GM19397 (cell line): ENCODE results near the gene NBEA.

Experiments used
- ATAC-seq: cut with Tn5 transposase; IDR thresholded peaks from one replicate; pipeline ENCODE4 v1.9.1; 2021; ENCODE audit warnings: mild to moderate bottlenecking, moderate library complexity; ENCODE audit not compliant: unreplicated experiment

Gene NBEA

GRCh38 chr13:35471706-35472322, 529.7 kb downstream of the NBEA start:
- no peak for ATAC-seq

DNA sequence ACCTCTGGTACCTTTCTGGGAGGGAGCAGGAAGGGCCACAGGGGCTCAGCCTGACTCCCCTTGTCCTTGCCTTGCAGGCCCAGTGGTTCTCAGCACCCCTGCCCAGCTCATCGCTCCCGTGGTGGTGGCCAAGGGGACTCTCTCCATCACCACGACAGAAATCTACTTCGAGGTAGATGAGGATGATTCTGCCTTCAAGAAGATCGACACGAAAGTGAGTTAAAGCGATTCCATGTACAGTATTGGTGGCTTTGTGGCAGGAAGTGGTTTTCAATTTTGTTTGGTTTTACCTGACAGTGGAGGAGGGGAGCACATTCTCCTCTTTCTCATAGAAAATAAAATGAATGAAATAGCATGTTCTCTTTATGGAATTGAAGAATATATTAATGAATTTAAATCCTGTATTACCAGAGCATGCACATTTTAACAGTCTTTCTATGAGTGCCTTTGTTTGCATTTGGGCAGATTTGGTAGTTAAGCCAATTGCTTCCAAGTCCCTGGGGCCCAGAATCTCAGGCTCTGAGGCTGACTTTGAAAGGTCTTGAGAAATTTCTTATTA, 530.3 kb downstream of the NBEA start:
- no peak for ATAC-seq

- ATAC-seq, result no peak
Measured at GRCh38 chr13:35473206-35473775, 531.2 kb downstream of the NBEA start.

DNA sequence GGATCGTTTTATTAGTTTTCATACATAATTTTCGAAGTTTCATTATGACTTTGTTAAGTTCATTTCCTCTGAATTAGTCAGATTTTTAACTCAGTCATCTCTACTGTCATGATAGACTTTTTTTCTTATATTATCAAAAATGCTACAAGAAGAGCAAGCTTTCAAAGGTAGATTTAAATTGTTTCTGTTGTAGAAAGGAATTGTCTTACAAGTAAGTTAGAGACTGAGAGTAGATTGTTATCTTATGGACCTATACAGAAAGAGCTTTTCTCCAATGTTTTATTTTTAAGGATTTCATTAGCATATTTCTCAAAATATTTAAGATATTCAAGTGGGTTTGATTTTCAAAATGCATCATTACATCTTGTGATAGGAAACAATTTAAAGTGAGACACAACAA, 531.7 kb downstream of the NBEA start:
- no peak for ATAC-seq

GRCh38 chr13:35474496-35475211, 532.6 kb downstream of the NBEA start:
- no peak for ATAC-seq

GRCh38 chr13:35475212-35475959, 533.3 kb downstream of the NBEA start:
- no peak for ATAC-seq

- no peak for ATAC-seq
Measured at GRCh38 chr13:35475960-35476943, 534.2 kb downstream of the NBEA start, which contains the start of gene MAB21L1. TSS of gene MAB21L1 (minus strand) at chr13:35476689. CDS start at chr13:35476138, 551 bp downstream.

- ATAC-seq, result no peak
Measured at GRCh38 chr13:35477386-35477946, 535.4 kb downstream of the NBEA start.

DNA sequence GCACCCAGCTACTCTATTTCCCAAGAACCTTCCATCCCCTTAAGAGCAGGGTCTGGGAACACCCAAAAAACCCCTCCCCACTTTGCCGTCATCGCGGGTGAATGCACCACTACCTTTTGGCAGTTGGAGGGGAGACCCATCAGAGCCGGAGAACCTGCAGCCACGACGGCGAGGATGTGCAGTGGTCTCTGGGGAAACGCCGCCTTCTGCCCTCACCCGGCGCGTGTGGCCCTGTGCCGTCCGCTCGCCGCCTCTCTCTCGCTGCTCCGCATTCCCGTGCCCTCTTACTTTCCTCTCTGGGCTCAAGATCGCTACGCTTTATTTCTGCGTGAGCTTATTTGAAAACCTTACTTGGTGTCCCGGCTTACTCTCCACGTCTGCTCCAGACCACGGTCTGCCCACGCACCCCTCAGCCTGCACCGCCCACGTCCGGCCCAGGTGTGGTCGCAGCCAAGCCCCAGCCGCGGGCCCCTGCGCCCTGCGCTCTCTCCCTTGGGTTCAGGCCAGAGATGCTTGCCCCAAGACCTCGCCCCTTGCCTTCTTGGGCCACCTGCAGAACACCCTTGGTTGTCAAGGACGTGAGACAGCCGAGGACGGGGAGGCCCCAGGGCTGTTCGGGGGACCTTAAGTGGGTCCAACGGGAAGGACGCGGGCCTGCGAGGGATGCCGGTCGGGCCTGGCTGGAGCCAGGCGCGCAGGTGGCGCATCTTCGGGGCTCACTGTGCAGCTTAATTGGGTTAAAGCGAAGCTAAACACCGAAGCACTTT, 536.4 kb downstream of the NBEA start:
- ATAC-seq, result no peak

DNA sequence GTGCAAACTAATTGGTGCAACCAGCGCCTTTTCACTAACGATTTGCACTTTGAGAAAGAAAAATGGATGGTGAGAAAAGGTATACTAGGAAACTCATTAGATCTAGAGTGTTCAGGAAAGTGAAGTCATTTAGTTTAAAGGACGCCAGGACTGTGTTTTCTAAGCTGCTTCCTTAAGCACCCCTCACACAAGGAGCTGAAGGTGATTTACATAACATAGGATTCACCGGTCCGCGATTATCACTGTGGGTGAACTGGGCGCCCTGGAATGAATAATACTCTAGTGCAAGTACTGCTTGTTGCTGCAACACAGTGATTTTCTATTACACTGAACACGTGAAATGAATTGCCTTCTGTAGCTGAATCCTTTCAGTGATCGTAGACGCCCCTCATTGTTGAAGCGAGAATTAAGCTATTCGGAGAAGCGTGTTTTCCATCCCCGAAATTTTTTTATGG, 537.0 kb downstream of the NBEA start:
- ATAC-seq, result no peak

DNA sequence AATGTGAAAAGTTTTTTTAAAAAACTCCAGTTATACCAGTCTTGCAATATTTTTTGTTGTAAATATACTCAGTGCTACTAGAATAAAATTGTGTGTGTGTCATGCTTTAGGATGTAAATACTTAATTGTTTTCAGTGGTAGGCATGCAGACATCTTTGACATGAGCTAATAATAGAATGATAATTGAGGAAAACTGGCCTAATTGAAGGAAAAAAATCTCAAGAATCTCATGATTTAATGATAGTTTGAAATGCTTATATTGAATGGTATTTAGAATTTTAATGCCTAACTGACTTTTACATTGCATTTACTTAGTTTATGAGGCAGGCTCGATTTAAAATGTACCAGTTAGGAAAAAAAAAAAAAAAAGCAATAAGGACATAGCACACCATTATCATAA, 537.6 kb downstream of the NBEA start:
- no peak for ATAC-seq

DNA sequence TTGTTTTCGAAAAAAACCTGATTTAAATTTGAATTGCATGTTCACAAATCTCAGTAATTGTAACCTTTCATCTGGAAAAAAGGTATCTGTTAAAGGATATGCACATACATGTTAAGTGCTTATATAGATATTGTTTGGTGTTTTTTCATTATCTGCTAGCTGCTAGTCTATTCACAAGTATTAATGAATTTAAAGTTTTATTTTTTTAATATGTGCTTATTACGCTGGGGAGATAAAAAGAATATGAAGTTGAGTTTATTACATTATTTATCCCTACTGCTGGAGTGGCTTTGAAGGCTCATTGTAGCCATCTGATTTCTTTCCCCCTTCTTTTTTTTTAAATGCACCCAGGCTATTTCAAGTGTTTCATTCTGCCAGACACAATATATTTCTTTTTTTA, 538.3 kb downstream of the NBEA start:
- ATAC-seq, result no peak

DNA sequence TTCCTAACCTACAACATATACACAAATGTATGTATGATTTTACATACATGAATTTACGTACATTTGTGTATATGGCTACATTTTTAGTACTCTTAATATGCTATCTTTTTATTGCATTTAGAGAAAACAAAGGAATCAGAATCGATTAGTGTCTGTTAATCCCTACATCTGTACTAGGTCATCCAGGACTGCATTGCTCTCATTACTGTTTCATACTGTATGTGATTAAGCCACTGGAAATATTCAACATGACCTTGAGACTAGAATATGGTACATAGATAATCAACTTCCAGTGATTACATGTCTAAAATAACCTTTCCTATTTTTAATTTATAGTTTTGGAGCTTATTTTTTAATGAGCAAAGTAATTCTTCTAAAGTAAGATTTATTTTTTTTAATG, 539.7 kb downstream of the NBEA start:
- no peak for ATAC-seq

- no peak for ATAC-seq
Measured at GRCh38 chr13:35482527-35482926, 540.5 kb downstream of the NBEA start.

DNA sequence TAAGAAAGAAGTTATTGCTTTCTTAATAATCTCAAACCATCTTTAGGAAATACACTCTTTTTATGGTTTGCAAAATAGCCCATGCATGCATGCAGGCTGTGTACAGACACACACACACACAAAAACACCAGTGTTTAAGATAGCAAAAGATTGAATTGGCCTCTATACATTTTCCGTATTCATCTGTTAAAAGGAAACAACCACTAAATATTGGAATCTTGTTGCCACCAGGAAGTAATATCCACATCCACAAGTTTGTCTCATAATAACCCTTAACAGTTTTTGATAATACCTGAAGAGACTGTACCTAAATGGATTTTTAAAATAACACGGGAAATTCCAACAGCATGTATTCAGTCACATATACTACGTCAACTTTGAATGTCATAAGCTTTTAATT, 541.7 kb downstream of the NBEA start:
- no peak for ATAC-seq

DNA sequence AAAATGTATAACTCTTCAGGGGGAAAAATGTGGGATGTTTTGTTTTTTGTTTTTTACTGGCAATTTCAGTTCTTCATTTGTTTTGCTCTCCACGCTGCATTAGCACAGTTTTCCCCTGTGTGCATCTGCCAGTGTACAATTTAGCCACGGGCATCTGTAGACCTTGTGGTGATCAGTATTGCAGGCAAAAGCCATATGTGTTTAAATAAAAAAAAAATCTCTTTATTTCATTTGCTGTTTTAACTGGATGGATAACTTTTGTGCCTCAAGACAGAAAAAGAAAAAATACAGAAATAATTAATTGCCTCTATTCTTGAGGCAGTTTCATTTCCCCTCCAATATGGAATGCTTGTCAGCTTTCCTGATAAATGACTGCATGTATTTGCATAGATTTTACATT, 542.3 kb downstream of the NBEA start:
- no peak for ATAC-seq

GRCh38 chr13:35485424-35485823, 543.4 kb downstream of the NBEA start:
- no peak for ATAC-seq

- no peak for ATAC-seq
Measured at GRCh38 chr13:35489050-35489449, 547.0 kb downstream of the NBEA start.

DNA sequence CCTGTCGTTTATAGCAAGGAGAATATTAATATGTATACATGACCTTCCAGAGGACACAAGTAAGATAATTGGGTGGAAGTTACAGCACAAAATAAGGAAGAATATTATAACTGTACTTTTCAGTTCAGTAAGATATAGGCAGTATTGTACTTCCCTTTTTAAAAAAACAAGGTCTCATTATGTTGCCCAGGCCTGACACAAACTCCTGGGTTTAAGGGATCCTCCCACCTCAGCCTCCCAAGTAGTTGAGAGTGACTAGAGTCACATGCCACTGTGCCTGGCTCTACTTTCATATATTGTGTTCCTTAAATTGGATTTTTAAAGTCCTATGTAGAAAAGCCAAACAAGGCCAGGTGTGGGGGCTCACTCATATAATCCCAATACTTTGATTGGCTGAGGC, 553.9 kb downstream of the NBEA start:
- ATAC-seq, result no peak
